CD4-positive, alpha-beta T cell treated with Interleukin-10 for 1 hour (primary cell): ENCODE measurements around the gene ONECUT1.

ENCODE experiments used
- DNase-seq: peaks from one replicate; pipeline ENCODE4 v3.0.0-alpha.2; 2020

Gene ONECUT1

GRCh38 chr15:52796753-52797520, 6.8 kb upstream of the ONECUT1 start:
- no peak for DNase-seq

- DNase-seq: no peak
Measured at GRCh38 chr15:52796228-52796521, 6.0 kb upstream of the ONECUT1 start.

- DNase-seq: no peak
Measured at GRCh38 chr15:52795464-52796227, 5.5 kb upstream of the ONECUT1 start.

GRCh38 chr15:52794665-52795463, 4.7 kb upstream of the ONECUT1 start:
- DNase-seq: no peak

GRCh38 chr15:52791776-52792175, 1.6 kb upstream of the ONECUT1 start:
- DNase-seq: no peak

- DNase-seq: no peak
Measured at GRCh38 chr15:52790941-52791751, 1.0 kb upstream of the ONECUT1 start.

GRCh38 chr15:52789601-52790168, 451 bp downstream of the ONECUT1 start:
- DNase-seq: no peak

- DNase-seq: no peak
Measured at GRCh38 chr15:52789008-52789600, 1.0 kb downstream of the ONECUT1 start.

GRCh38 chr15:52788099-52788986, 1.8 kb downstream of the ONECUT1 start:
- DNase-seq: no peak

GRCh38 chr15:52787549-52788098, 2.5 kb downstream of the ONECUT1 start:
- no peak for DNase-seq

GRCh38 chr15:52787123-52787503, 3.0 kb downstream of the ONECUT1 start:
- no peak for DNase-seq

GRCh38 chr15:52786436-52787122, 3.6 kb downstream of the ONECUT1 start:
- no peak for DNase-seq

GRCh38 chr15:52785672-52786406, 4.3 kb downstream of the ONECUT1 start:
- DNase-seq: no peak

- no peak for DNase-seq
Measured at GRCh38 chr15:52784799-52785671, 5.1 kb downstream of the ONECUT1 start.

GRCh38 chr15:52783929-52784798, 6.0 kb downstream of the ONECUT1 start:
- DNase-seq: no peak

- no peak for DNase-seq
Measured at GRCh38 chr15:52783191-52783829, 6.8 kb downstream of the ONECUT1 start.

- DNase-seq: no peak
Measured at GRCh38 chr15:52782514-52782913, 7.6 kb downstream of the ONECUT1 start.
